ENCODE measurements around the gene WASF3.

WASF3 gene

GRCh38 chr13:26688980-26689379, 131.5 kb downstream of the WASF3 start:
- H3K9me3 ChIP-seq (ENCODE audit: low read length), result no peaks in the 10 kb centered on the region
- H3K9ac ChIP-seq (ENCODE audit: low read length), result no peak overlapping the region
- H3K4me2 ChIP-seq (ENCODE audit: low read length), result no peak overlapping the region
- H3F3A ChIP-seq (ENCODE audit: insufficient read depth, low read length), result no peaks in the 10 kb centered on the region
- no peak overlapping the region for H3K4me3 ChIP-seq (ENCODE audit: low read depth, low read length, poor library complexity, severe bottlenecking)
- no peaks in the 10 kb centered on the region for H3K79me2 ChIP-seq (ENCODE audit: insufficient read depth, low read length)
- H2AFZ ChIP-seq (ENCODE audit: low read length), result no peak overlapping the region
- TF ChIP-seq CTCF (IDR thresholded peaks at IDR 0.05; ENCODE audit: low read length), result no peak
- no peak for TF ChIP-seq EZH2 (IDR thresholded peaks at IDR 0.05; ENCODE audit: borderline replicate concordance, low read length)
- no peaks in the 10 kb centered on the region for H4K20me1 ChIP-seq (ENCODE audit: insufficient read depth, low read length)
- H3K27ac ChIP-seq (ENCODE audit: low read depth, low read length, poor library complexity, severe bottlenecking), result no peak overlapping the region
- no peaks in the 10 kb centered on the region for H3K36me3 ChIP-seq (ENCODE audit: insufficient read depth, low read length)
- no peaks in the 10 kb centered on the region for H3K9me2 ChIP-seq (ENCODE audit: low read depth, low read length)
- H3K4me1 ChIP-seq (ENCODE audit: insufficient read depth, low read length, severe bottlenecking), result no peaks in the 10 kb centered on the region
- H3K27me3 ChIP-seq (ENCODE audit: insufficient read depth, low read length), result no peaks in the 10 kb centered on the region

GRCh38 chr13:26693749-26694463, 136.4 kb downstream of the WASF3 start:
- no peaks in the 10 kb centered on the region for H3K27me3 ChIP-seq (ENCODE audit: insufficient read depth, low read length)
- H3K9me3 ChIP-seq (ENCODE audit: low read length), result no peaks in the 10 kb centered on the region
- H3K79me2 ChIP-seq (ENCODE audit: insufficient read depth, low read length), result no peaks in the 10 kb centered on the region
- no peaks in the 10 kb centered on the region for H4K20me1 ChIP-seq (ENCODE audit: insufficient read depth, low read length)
- H3K27ac ChIP-seq (ENCODE audit: low read depth, low read length, poor library complexity, severe bottlenecking), result no peak overlapping the region
- no peak overlapping the region for H2AFZ ChIP-seq (ENCODE audit: low read length)
- no peak overlapping the region for H3K4me2 ChIP-seq (ENCODE audit: low read length)
- H3K4me3 ChIP-seq (ENCODE audit: low read depth, low read length, poor library complexity, severe bottlenecking), result no peak overlapping the region
- TF ChIP-seq CTCF (IDR thresholded peaks at IDR 0.05; ENCODE audit: low read length) (no peak), EZH2 (IDR thresholded peaks at IDR 0.05; ENCODE audit: borderline replicate concordance, low read length) (no peak)
- H3K36me3 ChIP-seq (ENCODE audit: insufficient read depth, low read length), result no peaks in the 10 kb centered on the region
- no peak overlapping the region for H3K9ac ChIP-seq (ENCODE audit: low read length)
- no peaks in the 10 kb centered on the region for H3F3A ChIP-seq (ENCODE audit: insufficient read depth, low read length)
- H3K4me1 ChIP-seq (ENCODE audit: insufficient read depth, low read length, severe bottlenecking), result no peaks in the 10 kb centered on the region
- no peaks in the 10 kb centered on the region for H3K9me2 ChIP-seq (ENCODE audit: low read depth, low read length)

- Histone ChIP-seq H3K27me3 (ENCODE audit: insufficient read depth, low read length) (no peaks in the 10 kb centered on the region), H3K36me3 (ENCODE audit: insufficient read depth, low read length) (no peaks in the 10 kb centered on the region), H4K20me1 (ENCODE audit: insufficient read depth, low read length) (no peaks in the 10 kb centered on the region), H3K9me2 (ENCODE audit: low read depth, low read length) (no peaks in the 10 kb centered on the region), H3K79me2 (ENCODE audit: insufficient read depth, low read length) (no peaks in the 10 kb centered on the region), H3K4me3 (ENCODE audit: low read depth, low read length, poor library complexity, severe bottlenecking) (no peak overlapping the region), H3F3A (ENCODE audit: insufficient read depth, low read length) (no peaks in the 10 kb centered on the region), H2AFZ (ENCODE audit: low read length) (no peak overlapping the region), H3K27ac (ENCODE audit: low read depth, low read length, poor library complexity, severe bottlenecking) (no peak overlapping the region), H3K4me1 (ENCODE audit: insufficient read depth, low read length, severe bottlenecking) (no peaks in the 10 kb centered on the region), H3K9ac (ENCODE audit: low read length) (no peak overlapping the region), H3K9me3 (ENCODE audit: low read length) (no peaks in the 10 kb centered on the region), H3K4me2 (ENCODE audit: low read length) (no peak overlapping the region)
- TF ChIP-seq CTCF (IDR thresholded peaks at IDR 0.05; ENCODE audit: low read length) (no peak), EZH2 (IDR thresholded peaks at IDR 0.05; ENCODE audit: borderline replicate concordance, low read length) (no peak)
Measured at GRCh38 chr13:26694609-26695359, 137.3 kb downstream of the WASF3 start.
